OCI-M2 (cell line): ENCODE results near the gene TP53RK.
"Not testable (repeated sequence)": the region's sequence is repeated elsewhere in the genome, so short reads cannot be mapped to it uniquely, and the experiment has no call there.

ENCODE experiments used
- DNase-seq: peaks from one replicate; lab custom pipeline; 2025; ENCODE audit not compliant: unreplicated experiment; lab: John Stamatoyannopoulos, UW

The TP53RK gene

GRCh38 chr20:46683939-46684750 is 5.1 kb downstream of the TP53RK start:
- peak; percentile 93 for DNase-seq

GRCh38 chr20:46683668-46683938 is 5.6 kb downstream of the TP53RK start:
- no peak for DNase-seq

- peak; percentile 52 for DNase-seq
These were observed 6.1 kb downstream of the TP53RK start for GRCh38 chr20:46683011-46683667.

GRCh38 chr20:46682063-46682821 is 7.0 kb downstream of the TP53RK start:
- no peak for DNase-seq

- no peak for DNase-seq
These were observed 8.0 kb downstream of the TP53RK start for GRCh38 chr20:46681032-46681854.

GRCh38 chr20:46680684-46681031 is 8.6 kb downstream of the TP53RK start:
- DNase-seq = no peak

- no peak for DNase-seq
These were observed 10.7 kb downstream of the TP53RK start for GRCh38 chr20:46678516-46678915.

GRCh38 chr20:46677608-46678007 is 11.6 kb downstream of the TP53RK start:
- no peak for DNase-seq

- DNase-seq = not testable (repeated sequence)
These were observed 12.5 kb downstream of the TP53RK start for GRCh38 chr20:46676649-46677316.

- DNase-seq = no peak
These were observed 14.8 kb downstream of the TP53RK start for GRCh38 chr20:46674253-46675083.

- DNase-seq = no peak
These were observed 15.6 kb downstream of the TP53RK start for GRCh38 chr20:46673394-46674252.

GRCh38 chr20:46672543-46673148 is 16.6 kb downstream of the TP53RK start:
- DNase-seq = no peak

GRCh38 chr20:46671866-46672542 is 17.2 kb downstream of the TP53RK start:
- DNase-seq = no peak

GRCh38 chr20:46670585-46671584 is 18.4 kb downstream of the TP53RK start:
- no peak for DNase-seq

GRCh38 chr20:46670228-46670584 is 19.0 kb downstream of the TP53RK start:
- no peak for DNase-seq

- no peak for DNase-seq
These were observed 22.3 kb downstream of the TP53RK start for GRCh38 chr20:46666818-46667515.
